KOPT-K1 (cell line): ENCODE data around the gene ADGRG3.

Source experiments
- H3K27ac ChIP-seq: fragments of 200-600 bp; sonication (generic); 2 replicates; pipeline ENCODE4 v1.5.1; 2016; ENCODE audit warnings: antibody characterized with exemption, mild to moderate bottlenecking, low read depth, low read length; ENCODE audit not compliant: poor library complexity, severe bottlenecking
- H3K36me3 ChIP-seq: fragments of 200-600 bp; sonication (generic); 2 replicates; pipeline ENCODE4 v1.5.1; 2017; ENCODE audit warnings: antibody characterized with exemption, mild to moderate bottlenecking, low read length, moderate library complexity; ENCODE audit not compliant: insufficient read depth
- H3K9me3 ChIP-seq: fragments of 200-600 bp; sonication (generic); 2 replicates; pipeline ENCODE4 v1.5.1; 2017; ENCODE audit warnings: antibody characterized with exemption, low read length, mild to moderate bottlenecking; ENCODE audit not compliant: insufficient read depth, poor library complexity, severe bottlenecking

Gene ADGRG3, protein sequence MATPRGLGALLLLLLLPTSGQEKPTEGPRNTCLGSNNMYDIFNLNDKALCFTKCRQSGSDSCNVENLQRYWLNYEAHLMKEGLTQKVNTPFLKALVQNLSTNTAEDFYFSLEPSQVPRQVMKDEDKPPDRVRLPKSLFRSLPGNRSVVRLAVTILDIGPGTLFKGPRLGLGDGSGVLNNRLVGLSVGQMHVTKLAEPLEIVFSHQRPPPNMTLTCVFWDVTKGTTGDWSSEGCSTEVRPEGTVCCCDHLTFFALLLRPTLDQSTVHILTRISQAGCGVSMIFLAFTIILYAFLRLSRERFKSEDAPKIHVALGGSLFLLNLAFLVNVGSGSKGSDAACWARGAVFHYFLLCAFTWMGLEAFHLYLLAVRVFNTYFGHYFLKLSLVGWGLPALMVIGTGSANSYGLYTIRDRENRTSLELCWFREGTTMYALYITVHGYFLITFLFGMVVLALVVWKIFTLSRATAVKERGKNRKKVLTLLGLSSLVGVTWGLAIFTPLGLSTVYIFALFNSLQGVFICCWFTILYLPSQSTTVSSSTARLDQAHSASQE

GRCh38 chr16:57668263-57668571, at the start of gene ADGRG3:
TSS of gene ADGRG3 (plus strand) at chr16:57668306. CDS start at chr16:57668348, 42 bp downstream.
- no peak within 1 kb of the TSS for H3K27ac ChIP-seq
- peaks cover 24% of the 10 kb centered on the region for H3K36me3 ChIP-seq
- no peaks in the 10 kb centered on the region for H3K9me3 ChIP-seq

DNA sequence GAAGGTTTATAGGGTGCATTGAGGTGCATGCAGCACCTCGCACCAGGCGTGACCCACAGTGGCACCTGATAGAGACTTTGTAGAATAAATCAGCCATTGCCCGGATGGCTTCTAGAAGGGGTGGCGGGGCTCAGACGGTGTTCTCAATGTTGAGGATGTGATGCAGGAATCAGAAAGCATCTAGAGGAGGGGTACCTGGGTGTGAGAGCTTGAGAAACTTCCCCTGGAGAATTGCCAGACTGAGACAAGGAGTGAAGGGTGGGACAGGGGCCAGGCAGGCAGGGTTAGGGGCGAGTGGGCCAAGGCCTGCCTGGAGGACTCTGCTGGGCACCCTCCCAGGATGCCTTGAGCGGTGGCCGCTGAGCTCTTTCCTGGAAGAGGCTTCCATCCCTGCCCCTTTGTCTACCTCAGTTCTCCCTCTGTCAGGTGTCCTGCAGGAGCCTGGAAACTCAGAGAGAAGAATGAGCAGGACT, 48.9 kb upstream of the ADGRG3 start:
- no peak overlapping the region for H3K27ac ChIP-seq
- no peaks in the 10 kb centered on the region for H3K9me3 ChIP-seq
- H3K36me3 ChIP-seq = no peaks in the 10 kb centered on the region

DNA sequence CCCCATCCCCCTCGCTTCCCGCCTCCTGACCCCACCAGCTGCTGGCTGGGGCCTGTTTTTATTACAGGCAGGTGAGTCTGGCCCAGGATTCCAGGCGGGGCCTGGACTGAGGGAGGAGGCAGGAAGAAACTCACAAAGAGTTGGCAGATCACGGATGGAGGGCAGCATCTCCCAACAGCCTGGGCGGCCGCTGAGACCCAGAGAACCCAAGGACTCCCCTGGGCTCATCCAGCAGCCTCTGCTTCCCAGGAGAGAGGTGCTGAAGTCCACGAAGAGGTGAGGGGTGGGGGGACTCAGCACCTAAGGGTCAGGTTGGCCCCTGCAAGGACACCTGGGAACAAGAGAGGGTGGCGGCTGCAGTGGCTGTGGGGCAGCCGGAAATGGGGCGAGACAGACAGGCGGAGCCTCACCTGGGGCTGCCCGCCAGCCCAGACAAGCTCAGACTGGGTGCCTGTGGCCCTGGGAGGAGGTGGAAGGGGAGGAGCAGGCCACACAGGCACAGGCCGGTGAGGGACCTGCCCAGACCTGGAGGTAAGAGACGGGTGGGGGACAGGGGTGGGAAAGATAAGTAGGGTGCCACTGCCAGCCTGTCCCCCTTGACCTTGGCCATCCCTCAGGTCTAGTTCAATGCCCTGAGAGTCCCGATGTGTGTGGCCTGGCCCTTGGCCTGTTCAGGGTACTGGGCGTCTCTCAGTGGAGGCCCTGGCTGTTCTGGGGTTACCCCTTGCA, 48.3 kb upstream of the ADGRG3 start:
- H3K36me3 ChIP-seq = no peaks in the 10 kb centered on the region
- H3K27ac ChIP-seq = no peak overlapping the region
- H3K9me3 ChIP-seq = no peaks in the 10 kb centered on the region

DNA sequence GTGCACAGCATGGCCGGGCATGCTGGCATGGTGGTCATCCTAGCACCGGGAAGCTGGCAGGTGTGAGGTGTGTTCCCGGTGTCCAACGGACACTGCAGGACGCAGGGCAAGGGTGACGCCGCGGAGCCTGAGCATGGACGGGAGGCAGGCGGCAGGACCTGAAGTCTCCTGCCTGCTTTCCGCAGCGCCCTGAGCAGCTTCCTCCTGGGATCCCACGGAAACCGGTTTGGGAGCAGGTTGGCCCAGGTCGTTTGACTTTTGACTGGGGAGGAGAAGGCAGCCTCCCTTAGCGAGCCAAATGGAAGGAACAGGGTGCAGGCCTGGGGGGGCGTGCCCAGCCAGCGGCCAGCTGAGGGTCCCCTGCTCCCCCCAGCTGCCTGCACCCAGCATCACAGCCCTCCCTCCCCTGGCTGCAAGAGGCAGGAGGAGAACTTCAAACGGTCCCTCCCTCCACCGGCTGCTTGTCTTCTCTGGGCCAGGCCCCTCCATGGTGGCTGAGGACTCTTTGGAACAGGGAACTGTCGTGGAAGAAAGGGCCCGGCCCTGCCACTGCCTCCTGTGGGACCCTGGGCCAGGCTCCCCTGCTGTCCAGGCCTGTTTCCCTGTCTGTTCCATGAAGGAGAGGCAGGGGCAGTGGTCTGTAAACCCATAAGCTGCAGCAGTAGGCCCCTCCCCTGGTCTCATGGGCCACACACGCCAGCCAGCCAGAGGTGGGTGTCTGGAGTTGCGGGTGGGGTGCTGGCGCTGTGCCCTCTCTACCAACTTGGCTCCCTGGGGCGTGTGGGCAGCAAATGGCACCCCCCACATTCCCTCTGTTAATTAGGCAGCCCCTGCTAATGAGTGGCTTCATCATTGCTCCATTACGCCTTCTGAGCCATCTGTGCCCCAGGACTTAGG, 47.5 kb upstream of the ADGRG3 start:
- Histone ChIP-seq H3K36me3 (no peaks in the 10 kb centered on the region), H3K27ac (no peak overlapping the region), H3K9me3 (no peaks in the 10 kb centered on the region)

DNA sequence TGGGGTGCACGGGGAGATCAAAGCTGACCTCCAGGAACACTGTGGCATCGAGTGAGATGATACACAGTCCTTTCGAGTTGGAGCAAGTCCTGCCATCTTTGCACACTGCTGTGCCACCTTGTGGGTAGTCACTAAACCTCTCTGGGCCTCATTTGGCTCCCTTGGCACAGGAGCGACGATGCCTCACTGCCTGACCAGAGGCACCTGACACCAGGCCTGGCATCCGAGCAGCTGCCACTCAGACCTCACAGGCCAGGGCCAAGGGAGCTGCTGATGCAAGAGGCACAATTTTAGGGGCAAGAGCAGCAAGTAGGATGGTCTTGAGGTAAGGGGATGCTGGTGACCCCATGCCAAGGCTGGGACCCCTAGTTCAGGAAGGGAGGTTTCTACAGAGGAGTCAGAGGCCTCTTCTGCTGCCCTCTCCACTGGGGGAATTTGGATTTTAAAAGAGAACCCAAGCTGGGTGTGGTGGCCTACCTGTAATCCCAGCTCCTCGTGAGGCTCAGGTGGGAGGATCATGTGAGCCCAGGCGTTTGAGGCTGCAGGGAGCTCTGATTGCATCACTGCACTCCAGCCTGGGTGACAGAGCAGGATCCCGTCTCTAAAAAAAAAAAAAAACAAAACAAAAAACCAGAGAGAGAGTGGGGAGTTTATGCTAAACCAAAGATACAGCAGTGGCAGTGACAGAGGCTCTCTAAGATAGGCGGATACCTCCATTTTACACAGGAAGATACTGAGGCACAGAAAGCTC, 46.4 kb upstream of the ADGRG3 start:
- Histone ChIP-seq H3K9me3 (no peaks in the 10 kb centered on the region), H3K27ac (no peak overlapping the region), H3K36me3 (no peaks in the 10 kb centered on the region)

DNA sequence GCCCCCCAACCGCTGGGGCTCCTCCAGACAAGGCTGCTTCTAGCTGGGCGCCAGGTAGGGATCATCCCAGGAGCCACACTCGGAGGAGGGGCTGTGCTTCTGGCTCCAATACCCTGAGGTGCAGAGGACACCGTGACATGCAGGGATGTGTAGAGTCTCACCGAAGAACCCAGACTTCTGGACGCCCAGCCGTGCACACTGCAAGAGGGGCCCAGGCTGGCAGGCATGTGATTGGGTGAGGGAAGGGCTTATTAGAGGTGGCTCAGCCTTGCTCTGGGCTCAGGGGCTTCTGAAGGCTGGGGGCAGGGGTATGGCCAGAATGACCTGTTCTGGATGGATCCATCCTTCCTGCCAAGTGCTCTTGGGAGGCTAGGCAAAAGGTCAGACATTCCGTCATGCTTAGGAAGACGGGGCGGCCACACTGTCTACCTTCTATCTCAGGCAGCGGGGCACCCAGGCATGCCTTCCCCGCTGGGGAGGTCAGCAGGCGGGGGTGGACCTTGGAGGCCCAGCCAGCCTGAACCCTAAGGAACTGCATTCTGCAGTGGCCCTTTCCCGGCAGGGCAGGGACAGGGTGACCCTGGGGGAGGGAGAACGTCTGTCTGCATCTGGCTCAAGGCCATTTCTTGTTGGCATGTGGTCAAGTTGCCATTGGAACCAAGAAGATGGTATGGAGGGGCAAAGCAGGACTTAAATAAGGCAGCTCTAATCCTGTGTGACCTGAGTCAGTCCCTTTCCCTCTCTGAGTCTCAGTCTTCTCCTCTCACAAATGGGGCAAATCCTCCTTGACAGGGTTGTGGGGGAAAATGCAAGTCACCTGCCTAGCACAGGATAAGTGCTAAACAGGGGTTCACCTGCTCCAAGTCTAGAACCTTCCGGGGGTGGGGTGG, 45.5 kb upstream of the ADGRG3 start:
- H3K9me3 ChIP-seq = no peaks in the 10 kb centered on the region
- no peaks in the 10 kb centered on the region for H3K36me3 ChIP-seq
- H3K27ac ChIP-seq = no peak overlapping the region

DNA sequence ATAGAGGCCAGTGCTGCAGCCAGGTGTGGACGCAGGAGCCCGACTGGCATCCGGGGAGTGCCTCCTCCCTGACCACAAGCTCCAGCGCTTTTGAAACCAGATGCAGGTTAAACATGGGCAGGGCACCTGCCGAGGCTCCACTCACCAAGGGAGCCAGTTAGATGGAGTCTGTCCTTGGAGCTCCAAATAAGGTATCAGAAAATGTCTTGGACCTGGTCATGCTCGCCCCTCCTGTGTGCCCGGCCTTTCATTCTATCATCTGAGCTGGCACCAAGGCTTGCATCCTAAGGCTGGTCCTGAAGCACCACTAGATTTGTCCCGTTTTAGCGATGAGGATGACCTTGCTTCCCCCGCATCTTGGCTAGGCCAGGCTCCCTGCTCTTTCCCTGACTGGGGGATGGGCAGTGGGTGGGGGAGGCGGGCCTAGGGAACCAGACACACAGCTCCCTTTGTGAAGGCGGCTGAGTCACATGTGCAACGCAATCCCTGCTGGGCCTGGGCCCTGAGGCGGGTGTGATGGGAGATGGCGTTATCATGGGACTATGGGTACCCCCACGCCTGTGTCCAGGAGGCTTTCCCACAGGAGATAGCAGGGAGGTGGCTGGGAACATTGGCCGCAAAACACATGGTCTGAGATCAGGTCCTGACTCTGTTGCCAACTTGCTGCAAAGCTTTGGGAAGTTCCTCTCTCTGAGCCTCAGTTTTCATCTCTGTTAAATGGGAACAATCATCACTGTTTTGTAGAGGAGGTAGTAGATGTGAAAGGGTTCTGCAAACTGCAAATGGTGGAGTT, 44.7 kb upstream of the ADGRG3 start:
- H3K36me3 ChIP-seq = no peaks in the 10 kb centered on the region
- no peaks in the 10 kb centered on the region for H3K9me3 ChIP-seq
- no peak overlapping the region for H3K27ac ChIP-seq

- Histone ChIP-seq H3K9me3 (no peaks in the 10 kb centered on the region), H3K27ac (peak overlapping the region; percentile 25), H3K36me3 (no peaks in the 10 kb centered on the region)
Measured at GRCh38 chr16:57624044-57624688, 43.9 kb upstream of the ADGRG3 start.

- H3K36me3 ChIP-seq = no peaks in the 10 kb centered on the region
- H3K27ac ChIP-seq = peak overlapping the region; percentile 25
- no peaks in the 10 kb centered on the region for H3K9me3 ChIP-seq
Measured at GRCh38 chr16:57624806-57625500, 43.2 kb upstream of the ADGRG3 start.

GRCh38 chr16:57626420-57627170, 41.5 kb upstream of the ADGRG3 start:
- Histone ChIP-seq H3K36me3 (no peaks in the 10 kb centered on the region), H3K9me3 (no peaks in the 10 kb centered on the region), H3K27ac (no peak overlapping the region)

DNA sequence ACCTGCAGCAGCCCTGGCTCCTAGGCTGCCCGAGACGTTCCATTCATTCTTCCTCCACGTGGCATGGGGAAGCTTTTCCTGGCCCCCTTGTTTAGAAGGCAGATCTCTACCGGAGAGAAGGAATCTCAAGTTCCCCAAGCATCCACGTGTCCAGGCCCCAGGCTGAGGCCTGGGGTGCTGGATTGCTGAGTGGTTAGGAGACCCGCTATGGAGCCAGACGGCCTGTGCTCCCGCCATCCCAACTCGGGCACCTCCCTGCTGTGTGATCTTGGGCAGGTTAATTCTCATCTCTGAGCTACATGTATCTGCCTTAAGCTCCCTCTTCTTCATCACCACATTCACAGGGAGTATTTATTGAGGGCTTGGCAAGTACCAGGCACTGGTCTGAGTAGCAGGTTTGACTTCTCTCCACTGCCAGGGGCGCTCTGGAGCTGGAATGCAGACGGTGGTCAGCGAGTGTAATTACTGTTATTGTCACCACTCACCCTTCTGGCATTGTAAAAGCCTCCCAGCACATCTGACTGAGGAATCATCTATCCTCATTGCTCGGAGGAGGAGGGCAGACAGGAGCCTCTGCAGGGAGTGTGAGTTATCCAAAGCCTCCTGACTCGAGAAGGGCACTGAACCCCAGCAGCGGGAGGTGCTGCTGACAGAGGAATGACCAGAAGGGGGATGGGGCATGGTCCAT, 40.8 kb upstream of the ADGRG3 start:
- H3K36me3 ChIP-seq = no peaks in the 10 kb centered on the region
- H3K27ac ChIP-seq = no peak overlapping the region
- no peaks in the 10 kb centered on the region for H3K9me3 ChIP-seq
